CD4-positive, alpha-beta T cell treated with Interferon alpha-2 for 1 hour (primary cell): Measurements from ENCODE around the gene CD44.
A peak's percentile ranks its signal among the peaks of the same experiment; 100 is the strongest.

Experiments
- DNase-seq, 2 donors: peaks; one replicate each; pipeline ENCODE4 v3.0.0-alpha.2; 2020 to 2022

CD44 gene

DNA sequence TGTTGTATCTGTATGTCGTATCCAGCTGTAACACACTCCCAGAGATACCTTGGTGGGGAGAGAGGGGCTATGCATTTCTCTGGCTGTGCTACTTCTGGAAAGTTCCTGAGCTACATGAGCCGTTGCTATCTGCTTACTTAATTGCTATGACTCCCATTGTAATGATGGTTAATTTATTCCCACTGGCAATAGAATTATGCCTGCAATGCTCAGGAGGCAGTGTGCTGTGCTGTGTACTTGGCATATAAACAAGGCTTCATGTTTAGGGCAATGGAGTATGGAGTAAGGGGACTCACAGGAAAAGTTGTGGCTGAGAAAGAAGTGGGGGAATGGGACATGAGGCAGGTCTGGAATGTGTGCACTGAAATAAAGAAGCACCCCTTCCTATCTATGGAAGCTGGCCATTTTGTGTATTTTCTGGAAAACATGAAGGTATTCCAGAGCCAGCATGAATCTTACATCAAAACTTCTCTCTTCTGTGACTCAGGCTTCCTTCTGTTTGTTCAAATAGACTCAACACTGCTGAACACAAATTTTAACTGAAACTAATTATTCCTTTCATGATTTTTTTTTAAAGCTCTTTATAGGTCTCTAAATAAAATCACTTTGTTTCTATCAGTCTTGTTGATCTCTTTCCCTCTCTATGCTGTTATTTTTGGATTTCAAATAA, 40.6 kb downstream of the CD44 start:
- DNase-seq = no peak

DNA sequence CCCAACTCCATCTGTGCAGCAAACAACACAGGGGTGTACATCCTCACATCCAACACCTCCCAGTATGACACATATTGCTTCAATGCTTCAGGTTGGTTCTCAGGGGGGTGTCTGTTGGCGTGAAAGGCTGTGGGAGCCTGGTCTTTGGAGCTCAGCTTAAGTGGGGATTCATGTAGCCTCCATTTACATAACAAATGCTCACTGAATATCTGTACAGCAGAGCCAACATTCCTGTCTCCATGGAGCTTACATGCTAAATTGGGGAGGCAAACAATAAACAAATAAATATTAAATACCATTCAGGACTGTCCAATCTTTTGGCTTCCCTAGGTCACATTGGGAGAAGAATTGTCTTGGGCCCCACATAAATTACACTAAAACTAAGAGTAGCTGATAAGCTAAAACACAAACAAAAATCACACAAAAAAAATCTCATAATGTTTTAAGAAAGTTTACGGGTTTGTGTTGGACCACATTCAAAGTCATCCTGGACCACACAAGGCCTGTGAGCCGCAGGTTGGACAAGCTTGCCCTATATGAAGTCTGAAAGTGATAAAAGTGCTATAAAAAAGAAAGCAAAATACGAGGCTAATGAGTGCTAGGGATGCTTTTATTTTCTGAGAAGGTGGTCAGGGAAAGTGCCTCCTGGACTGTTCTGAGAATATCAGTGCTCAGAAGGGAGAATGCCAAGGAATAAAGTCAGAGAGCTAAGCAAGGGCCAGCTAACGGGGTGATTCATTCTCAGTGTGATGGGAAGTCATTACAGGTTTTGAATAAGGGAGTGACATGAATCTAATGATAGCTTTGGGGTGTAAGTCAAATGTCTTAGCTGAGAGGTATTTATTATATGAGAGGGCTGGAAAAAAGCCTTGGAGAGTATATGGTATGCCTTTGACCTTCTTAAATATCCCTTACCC, 41.6 kb downstream of the CD44 start:
- no peak for DNase-seq

DNA sequence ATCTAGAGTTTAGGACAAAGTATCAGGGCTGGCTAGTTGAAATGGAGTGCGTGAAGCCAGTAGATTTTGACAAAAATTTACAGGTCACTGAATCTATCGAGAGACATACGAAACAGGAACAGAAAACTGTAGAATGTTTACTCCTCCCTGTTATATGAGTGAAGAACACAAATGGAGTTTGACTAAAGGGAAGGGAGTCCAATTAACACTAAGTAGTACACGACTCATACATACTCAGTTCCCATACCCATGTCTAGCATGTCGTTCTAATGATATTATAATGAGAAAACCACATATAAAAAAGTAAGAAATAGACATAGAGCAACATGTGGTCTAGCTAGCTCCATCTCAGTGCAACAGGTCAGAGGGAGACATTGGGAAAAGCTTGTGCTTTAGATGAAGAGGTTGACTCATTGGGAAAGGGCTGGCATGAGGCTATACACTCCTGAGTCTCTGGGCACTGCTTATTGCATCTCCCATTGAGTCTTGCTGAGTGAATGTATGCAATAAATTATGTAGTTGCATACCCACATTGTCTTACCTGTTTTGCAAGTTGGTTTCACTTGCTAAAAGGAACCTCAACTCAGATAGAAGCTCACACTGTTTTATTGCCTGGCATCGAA, 43.5 kb downstream of the CD44 start:
- DNase-seq = no peak

DNA sequence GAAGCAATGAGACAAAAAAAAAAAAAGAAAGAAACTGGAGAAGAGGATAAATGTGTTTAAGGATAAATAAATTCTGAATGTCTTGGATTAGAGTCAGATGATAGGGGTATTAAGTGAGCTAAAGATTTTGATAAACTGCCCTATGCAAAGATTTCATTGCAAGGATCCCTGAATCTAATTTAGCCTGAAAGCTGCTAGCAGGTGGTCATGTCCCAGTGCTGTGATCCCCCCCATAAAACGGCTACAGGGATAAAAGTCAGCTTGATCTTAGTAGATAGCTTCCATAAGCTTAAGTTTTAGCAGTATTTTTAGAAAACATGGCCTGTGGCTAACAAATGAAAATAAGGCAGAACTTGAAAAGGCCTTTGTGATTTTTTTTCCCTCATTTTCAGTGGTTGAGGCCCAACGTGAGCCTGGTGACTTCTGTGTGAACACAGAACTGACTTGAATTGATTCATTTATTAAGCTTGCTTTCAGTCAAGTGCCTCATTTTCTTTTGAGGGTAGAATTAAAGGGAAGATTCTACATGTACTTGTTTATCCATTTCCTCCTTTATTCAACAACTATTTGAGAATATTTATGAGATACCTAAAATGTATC, 44.5 kb downstream of the CD44 start:
- no peak for DNase-seq

DNA sequence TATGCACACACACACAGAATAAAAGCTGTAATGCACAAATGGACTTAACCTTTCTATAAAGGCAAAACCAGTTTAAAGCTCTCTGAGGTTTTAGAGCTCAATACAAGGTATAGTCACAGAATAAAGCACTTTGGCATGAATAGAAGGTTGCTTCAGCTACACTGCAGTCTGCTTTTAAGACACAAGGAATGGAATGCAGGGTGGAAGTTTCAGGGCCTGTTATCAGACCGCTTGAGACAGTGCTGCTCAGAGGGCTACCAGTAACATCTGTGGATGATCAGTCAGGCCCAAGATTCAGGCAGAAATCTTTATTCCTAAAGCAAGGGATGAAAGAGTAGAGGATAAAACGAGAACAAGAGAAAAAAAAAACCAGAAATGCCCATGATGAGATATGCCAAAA, 46.7 kb downstream of the CD44 start:
- DNase-seq = no peak

DNA sequence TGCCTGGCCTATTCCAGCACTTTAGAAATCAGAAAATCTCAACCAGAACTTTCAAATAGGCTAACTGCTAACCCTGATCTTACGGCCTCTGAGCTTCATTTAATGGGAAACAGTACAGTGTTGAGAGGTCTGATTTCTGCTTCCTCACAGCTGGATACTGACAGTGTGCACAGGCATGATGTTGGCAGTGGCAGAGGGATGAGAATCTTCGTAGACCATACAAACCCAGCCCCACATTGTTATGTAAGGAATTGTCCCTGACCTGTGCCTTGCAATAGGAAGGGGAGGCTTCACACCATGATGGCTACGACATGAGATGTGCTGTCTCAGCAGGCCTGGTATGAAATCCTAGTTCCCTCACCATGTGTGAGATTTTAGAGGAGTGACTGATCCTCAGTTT, 49.0 kb downstream of the CD44 start:
- no peak for DNase-seq

DNA sequence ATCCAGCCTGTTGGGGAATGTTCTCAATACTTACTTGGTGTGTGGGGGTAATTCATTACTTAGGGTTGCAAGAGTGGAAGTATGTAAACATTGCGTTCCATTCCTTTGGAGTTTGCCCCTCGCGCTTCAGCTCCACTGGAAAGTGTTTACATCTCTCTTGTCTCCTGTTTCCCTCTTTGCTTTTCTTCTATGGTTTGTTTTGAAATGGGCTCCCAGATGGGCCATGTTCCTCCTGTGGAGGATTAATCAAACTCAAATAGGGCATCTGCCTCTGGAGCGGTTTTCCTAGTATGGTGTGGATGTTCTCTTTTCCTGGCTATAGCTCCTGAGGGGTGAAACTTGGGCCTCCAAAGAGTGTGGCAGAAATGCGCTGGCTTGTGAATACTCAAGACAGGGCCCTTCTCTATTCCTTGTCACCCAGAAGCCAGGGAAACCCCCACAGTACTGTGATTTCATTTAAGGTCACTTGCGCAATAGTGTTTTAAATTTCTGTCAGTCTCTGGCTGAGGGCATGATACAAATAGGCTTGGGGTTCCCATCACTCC, 51.9 kb downstream of the CD44 start:
- DNase-seq = peak in 1 of 2 donors; percentile 23

DNA sequence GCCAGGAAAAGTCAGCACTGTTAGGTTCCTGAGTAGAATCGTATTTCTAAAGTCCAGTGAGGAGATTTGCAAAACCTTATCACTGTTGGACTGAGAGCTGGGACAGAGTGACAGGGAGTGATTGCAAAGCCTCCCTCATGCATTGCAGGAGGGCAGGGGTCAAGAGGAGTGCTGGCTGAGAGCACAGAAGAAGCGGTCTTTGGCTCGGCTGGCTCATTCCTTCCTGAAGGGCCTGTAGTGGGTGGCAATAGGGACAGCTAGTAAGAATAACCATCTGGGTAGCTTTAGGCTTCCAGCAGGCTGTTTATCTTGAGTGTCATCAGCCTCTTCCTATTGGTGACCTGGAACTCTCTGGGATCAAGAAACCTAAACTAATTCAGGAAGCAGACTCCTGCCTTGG, 53.4 kb downstream of the CD44 start:
- no peak for DNase-seq

DNA sequence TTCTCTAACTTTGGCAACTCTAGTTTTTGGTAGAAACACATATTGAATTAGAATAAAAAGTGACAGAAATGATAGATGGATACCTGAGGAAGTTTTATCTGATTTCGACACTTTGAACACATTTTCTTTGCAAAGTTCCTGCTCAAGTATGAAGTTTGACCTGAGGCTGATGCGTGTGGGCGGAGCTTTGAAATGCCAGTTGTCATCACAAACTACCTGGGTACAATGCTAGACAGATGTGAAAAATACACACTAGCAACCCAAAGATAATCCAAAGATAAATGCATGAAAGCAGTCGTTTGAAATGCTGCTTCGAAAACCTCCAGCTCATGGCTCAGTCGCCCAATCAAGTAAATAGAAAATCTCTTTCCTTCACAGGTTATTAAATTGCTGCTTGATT, 54.8 kb downstream of the CD44 start:
- no peak for DNase-seq

DNA sequence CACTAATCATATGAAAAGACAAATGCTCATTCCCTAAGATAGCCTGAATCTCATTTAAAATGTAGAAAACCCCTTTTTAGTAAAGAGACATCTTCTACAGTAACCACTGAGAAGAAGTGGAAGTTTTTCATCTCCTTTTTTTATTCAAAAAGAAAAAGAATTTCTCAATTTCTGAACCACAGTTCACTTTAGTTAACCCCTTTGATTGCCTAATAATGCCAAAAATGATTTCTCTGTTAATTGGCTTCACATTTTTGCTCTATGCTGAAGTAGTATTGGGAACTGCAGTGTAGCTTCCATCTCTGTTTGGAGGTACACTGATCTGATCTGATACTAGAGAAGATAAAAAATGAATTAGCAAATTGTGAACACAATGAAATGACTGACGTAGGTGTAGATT, 58.3 kb downstream of the CD44 start:
- DNase-seq = no peak

DNA sequence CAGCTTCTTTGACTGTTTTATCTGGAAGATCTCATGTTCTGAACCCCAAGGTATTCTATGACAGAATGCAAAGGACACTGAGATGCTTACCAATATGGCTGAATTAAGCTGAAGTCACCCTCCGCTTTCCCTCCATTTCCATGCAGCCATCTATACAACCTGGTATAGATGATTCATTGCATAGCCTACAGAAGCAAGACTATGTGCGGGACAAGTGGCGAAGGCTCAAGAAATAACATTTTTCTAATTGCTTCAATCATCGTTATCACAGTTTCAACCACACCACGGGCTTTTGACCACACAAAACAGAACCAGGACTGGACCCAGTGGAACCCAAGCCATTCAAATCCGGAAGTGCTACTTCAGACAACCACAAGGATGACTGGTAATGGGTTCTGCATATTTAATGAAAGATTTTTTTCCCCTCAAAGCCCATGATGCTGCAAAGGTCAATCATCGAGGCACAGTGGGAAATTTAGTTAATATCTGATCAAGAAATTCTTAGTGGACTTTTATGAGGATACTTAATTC, 61.9 kb downstream of the CD44 start:
- DNase-seq = no peak

DNA sequence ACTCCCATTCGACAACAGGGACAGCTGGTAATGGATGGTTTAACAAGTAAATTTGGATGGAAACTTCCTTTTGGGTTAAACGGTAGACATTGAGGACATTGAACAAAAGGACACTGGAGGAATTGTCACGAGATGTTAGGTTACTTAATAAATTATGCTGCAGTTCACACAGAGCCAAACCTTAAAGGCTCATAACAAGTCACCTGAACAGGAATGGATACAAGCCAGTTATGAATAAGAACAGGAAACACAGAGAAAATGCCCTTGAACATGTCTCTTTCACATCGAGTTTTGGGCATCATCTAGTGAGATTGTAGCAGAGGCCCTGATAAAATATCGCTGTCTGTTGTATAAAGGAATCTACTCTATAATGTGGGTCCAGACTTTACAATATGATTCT, 65.6 kb downstream of the CD44 start:
- no peak for DNase-seq

DNA sequence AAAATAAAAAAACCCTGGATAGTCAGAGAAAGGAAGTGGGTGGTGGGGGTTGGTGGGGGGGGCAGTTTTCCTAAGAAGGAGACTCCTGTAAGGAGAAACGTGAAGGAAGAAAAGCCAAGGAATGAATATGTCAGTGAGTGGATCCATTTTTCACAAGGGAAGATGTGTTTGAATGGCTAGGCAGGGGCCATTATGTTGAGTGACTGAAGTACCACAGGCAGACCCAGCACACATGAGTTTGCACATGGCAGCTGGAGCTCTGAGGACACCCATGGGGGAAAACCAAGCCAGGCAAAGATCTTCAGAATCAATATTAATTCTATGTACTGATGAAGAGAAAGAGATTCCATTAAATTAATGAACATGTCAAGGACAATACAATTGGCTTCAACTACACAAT, 67.6 kb downstream of the CD44 start:
- DNase-seq = no peak

DNA sequence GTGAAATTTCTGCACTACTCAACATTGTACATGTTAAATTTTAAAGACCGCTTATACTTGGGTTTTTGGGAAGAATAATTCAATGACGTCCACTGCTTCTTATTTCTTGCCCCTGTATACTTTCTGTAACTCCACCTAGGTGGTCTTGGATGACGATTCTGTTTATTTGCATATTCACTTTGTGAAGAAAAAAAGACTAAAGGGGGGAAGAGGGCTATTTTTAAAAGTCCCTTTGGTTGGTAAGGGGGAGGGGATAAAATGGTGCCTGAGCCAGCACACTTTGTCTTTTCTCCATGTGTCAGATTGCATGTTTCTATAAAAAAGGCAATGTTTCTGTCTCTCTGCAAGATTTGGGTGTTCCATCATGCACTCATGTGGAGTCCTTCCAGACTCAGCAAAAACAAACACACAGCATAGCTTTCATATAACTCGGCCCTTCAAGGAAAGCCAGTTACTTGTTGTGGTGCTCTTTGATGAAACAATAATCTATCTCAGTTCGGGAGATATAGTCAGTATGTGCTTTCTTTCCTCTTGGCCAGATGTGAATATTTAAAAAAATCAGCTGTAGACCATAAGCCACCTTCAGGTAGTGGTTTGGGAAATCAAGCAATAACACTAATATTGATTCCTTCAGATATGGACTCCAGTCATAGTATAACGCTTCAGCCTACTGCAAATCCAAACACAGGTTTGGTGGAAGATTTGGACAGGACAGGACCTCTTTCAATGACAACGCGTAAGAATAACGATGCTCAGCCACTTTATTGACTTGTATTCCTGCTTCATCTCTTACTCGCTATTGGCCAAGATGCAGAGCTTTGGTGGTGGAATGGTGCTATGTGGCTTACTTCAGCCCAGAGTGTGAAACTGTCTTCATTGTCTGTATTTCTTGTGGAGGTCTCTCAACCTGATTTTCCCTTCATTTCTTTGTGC, 68.8 kb downstream of the CD44 start:
- DNase-seq = no peak

DNA sequence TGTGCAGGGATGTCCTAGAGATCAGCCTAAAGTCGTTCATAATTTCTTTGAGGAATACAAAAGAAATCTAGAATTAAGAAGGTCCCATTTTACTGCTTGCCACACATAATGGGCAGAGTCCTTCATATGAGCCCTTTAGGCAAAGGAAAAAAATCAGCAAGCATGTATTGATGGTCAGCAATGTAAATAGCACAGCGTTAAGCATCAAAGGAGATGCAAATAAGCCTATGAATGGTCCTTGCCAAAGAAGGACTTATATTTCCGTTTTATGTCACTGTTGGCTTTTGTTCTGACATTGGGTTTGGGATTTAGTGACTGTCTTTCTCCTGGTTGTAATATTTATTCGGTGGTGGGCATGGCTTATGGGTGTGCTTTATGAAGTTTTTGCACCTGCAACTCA, 69.8 kb downstream of the CD44 start:
- DNase-seq = no peak

DNA sequence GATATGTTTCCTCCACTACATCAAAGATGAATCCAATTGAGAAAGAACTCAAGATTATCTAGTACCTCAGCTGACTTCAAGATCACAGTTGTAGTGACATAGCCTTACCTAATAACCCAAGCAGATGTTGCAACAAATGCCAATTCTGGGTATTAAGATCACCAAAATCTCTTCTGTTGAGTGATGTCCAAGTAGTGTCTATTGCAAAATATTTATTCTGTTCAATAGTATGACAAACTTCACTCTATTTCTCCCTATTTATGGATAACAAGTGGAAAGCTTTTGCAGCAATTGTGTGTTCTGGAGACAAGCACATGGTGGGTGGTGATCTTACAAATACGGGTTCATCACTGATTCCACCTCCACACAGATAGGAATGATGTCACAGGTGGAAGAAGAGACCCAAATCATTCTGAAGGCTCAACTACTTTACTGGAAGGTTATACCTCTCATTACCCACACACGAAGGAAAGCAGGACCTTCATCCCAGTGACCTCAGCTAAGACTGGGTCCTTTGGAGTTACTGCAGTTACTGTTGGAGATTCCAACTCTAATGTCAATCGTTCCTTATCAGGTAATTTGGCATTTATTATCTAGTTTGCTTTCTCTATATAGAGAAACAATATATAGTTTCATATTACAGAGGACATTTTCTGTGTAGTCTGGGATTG, 72.0 kb downstream of the CD44 start:
- no peak for DNase-seq

DNA sequence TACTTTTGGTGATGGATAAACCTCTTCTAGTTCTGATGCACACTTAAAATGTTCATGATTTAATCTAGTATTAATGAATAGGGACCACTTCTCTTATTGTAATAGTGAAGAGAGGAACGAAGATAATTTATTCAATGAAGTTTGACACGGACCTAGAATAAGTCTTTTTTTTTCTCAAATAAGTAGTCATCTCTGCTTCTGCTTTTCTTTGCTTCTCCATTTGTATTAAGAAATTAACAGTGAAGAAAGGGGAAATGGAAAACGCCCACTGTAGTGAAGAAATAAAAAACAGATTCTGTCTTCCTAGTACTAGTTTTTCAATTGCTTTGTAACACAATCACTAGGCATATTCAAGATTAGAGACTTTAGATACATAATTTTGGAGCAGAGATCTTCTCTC, 73.0 kb downstream of the CD44 start:
- DNase-seq = no peak

DNA sequence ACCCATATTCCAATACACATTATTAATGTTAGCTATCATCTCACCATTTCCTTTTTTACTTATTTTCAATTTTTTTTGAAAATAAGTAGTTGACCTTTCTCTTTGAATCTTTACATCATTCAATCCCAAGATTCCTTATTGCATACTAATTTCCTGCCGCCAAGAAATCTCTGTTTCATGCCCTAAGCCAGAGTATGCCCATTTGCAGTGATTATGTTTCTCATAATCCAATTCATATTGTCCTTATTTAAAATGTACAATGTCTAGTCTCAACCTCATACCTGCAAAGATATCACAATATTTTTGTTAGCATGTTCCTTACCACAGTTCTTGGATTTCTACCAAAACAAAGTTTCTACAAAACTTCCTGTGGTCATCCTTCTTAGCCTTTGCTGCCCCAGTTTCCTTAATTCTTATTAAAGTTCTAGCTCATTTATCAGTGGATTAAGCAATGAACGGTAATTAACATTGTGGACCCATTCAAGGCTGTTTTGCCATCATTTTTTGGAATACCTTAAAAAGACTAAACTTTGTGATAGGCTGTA, 75.3 kb downstream of the CD44 start:
- no peak for DNase-seq

DNA sequence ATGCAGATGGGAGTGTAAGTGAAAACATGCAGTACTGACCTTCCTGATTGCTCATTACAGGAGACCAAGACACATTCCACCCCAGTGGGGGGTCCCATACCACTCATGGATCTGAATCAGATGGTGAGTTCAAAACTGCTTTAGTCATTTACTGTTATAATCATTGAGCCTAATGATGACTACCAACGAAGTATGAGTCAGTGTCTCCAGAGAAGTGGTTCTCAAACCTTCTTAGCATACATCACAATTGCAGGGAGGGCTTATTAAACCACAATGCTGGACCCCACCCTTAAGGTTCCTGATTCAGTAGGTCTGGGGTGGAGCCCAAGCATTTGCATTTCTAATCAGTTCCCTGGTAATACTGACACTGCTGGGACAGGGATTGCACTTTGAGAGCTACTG, 75.8 kb downstream of the CD44 start:
- DNase-seq = peak; percentile 34 to 71

DNA sequence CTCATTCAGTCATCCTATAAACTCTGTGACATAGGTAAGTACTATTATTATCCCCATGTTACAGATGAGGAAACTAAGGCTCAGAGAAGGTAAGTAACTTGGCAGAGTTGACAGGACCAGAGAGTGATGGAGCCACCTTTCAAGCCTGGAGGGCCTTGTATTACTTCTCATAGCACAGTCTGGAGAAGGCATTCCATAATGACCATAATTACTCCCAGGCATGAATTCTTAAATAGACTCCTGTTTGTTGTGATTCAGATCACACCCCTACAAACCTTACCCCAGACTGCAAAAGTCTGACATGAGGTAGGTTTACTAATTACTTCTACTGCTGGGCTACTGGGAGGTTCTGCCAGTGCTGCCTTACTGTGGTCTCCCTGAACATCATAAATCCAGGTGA, 77.0 kb downstream of the CD44 start:
- DNase-seq = no peak
